CD1c-positive myeloid dendritic cell (primary cell): Measurements from ENCODE around the gene COMTD1.
"Not testable (repeated sequence)": the region's sequence is repeated elsewhere in the genome, so short reads cannot be mapped to it uniquely, and the experiment has no call there.

Experiments
- DNase-seq: peaks from one replicate; pipeline ENCODE4 v3.0.0-alpha.2; 2016; ENCODE audit errors: extremely low spot score

The COMTD1 gene

GRCh38 chr10:75195035-75195763 is 40.6 kb downstream of the COMTD1 start:
- no peak for DNase-seq

- DNase-seq = not testable (repeated sequence)
Observed at GRCh38 chr10:75194625-75195024, 41.1 kb downstream of the COMTD1 start.

GRCh38 chr10:75191821-75192568 is 43.8 kb downstream of the COMTD1 start:
- peak; percentile 72 for DNase-seq

- no peak for DNase-seq
Observed at GRCh38 chr10:75189266-75190096, 46.3 kb downstream of the COMTD1 start.

- DNase-seq = not testable (repeated sequence)
Observed at GRCh38 chr10:75188522-75188921, 47.2 kb downstream of the COMTD1 start.

GRCh38 chr10:75187961-75188426 is 47.8 kb downstream of the COMTD1 start:
- peak; percentile 71 for DNase-seq

GRCh38 chr10:75186310-75186709 is 49.4 kb downstream of the COMTD1 start:
- DNase-seq = no peak
